GM23338 (cell line): ENCODE results near the gene DPH5. TPM values are rescaled to one million over a fixed set of nuclear protein-coding genes. Genes with fewer than 3 reads are reported as not detected.

ENCODE experiments used
- ATAC-seq: fragments of 200-7000 bp; cut with Tn5 transposase; 3 replicates; pipeline ENCODE4 v1.9.1; 2020
- DNase-seq: peaks from one replicate; pipeline ENCODE4 v3.0.0-alpha.2; 2015; ENCODE audit warnings: low spot score
- H2AFZ ChIP-seq: fragments of 200-600 bp; sonication (generic); 2 replicates; pipeline ENCODE4 v1.8.0; 2016; ENCODE audit warnings: antibody characterized with exemption, mild to moderate bottlenecking, moderate library complexity
- H3F3A ChIP-seq: fragments of 200-600 bp; sonication (generic); replicated peaks from 2 replicates; pipeline ENCODE4 v1.8.0; 2017; ENCODE audit warnings: antibody characterized with exemption, mixed run types, low read depth
- H3K27ac ChIP-seq: fragments of 200-600 bp; sonication (generic); 2 replicates; pipeline ENCODE4 v1.6.1; 2016; ENCODE audit warnings: low read depth
- H3K27me3 ChIP-seq: fragments of 200-600 bp; sonication (generic); 2 replicates; pipeline ENCODE4 v1.8.0; 2016; ENCODE audit warnings: mild to moderate bottlenecking, mixed run types, moderate library complexity; ENCODE audit not compliant: insufficient read depth
- H3K36me3 ChIP-seq: fragments of 200-600 bp; sonication (generic); 2 replicates; pipeline ENCODE4 v1.8.0; 2016; ENCODE audit warnings: mild to moderate bottlenecking; ENCODE audit not compliant: insufficient read depth
- H3K4me1 ChIP-seq: fragments of 200-600 bp; sonication (generic); 2 replicates; pipeline ENCODE4 v1.8.0; 2016; ENCODE audit warnings: mild to moderate bottlenecking, moderate library complexity; ENCODE audit not compliant: insufficient read depth
- H3K4me2 ChIP-seq: fragments of 200-600 bp; sonication (generic); 2 replicates; pipeline ENCODE4 v1.7.1; 2017; ENCODE audit warnings: mixed run types
- H3K4me3 ChIP-seq: fragments of 200-600 bp; sonication (generic); 2 replicates; pipeline ENCODE4 v1.6.1; 2016; ENCODE audit warnings: mixed run types
- H3K79me2 ChIP-seq: fragments of 200-600 bp; sonication (generic); replicated peaks from 2 replicates; pipeline ENCODE4 v1.8.0; 2017; ENCODE audit warnings: mild to moderate bottlenecking; ENCODE audit not compliant: insufficient read depth
- H3K9me2 ChIP-seq: fragments of 200-600 bp; sonication (generic); 2 replicates; pipeline ENCODE4 v1.8.0; 2017; ENCODE audit not compliant: insufficient read depth
- H4K20me1 ChIP-seq: fragments of 200-600 bp; sonication (generic); replicated peaks from 2 replicates; pipeline ENCODE4 v1.8.0; 2017; ENCODE audit warnings: mild to moderate bottlenecking; ENCODE audit not compliant: insufficient read depth
- H3K27ac Mint-ChIP-seq: 2 replicates; pipeline ENCODE4 v1.8.0; 2020; ENCODE audit warnings: inconsistent platforms, mild to moderate bottlenecking, moderate library complexity, mixed read lengths
- H3K27me3 Mint-ChIP-seq: 3 replicates; pipeline ENCODE4 v1.8.0; 2022; ENCODE audit warnings: low read depth, mild to moderate bottlenecking, moderate library complexity, mixed read lengths, inconsistent platforms; ENCODE audit not compliant: insufficient read depth, poor library complexity
- H3K36me3 Mint-ChIP-seq: 3 replicates; pipeline ENCODE4 v1.8.0; 2021; ENCODE audit warnings: low read depth, mild to moderate bottlenecking, inconsistent platforms, moderate library complexity, mixed read lengths
- H3K4me1 Mint-ChIP-seq: 3 replicates; pipeline ENCODE4 v1.8.0; 2020; ENCODE audit warnings: mild to moderate bottlenecking, inconsistent platforms, mixed read lengths
- H3K4me3 Mint-ChIP-seq: 3 replicates; pipeline ENCODE4 v1.8.0; 2021; ENCODE audit warnings: moderate library complexity, mild to moderate bottlenecking, inconsistent platforms, mixed read lengths
- H3K9me3 Mint-ChIP-seq: 3 replicates; pipeline ENCODE4 v1.8.0; 2020; ENCODE audit warnings: moderate library complexity, mild to moderate bottlenecking, inconsistent platforms, mixed read lengths
- CTCF ChIP-seq, 2 experiments: fragments of 200-600 bp in 1 of 2; sonication (generic) in 1 of 2; conservative IDR thresholded peaks; 2 replicates each; pipeline versions ENCODE4 v1.5.1 to v1.6.1; 2016 to 2017; ENCODE audit warnings: antibody characterized with exemption in 2 of 2, low read depth in 2 of 2, mild to moderate bottlenecking in 2 of 2, moderate library complexity in 1 of 2
- EZH2phosphoT487 ChIP-seq: fragments of 200-600 bp; sonication (generic); IDR thresholded peaks from one replicate; pipeline ENCODE4 v1.8.1; 2018; ENCODE audit warnings: antibody characterized with exemption; ENCODE audit not compliant: unreplicated experiment
- POLR2AphosphoS5 ChIP-seq: IDR thresholded peaks from 2 replicates; pipeline ENCODE4 v1.6.1; 2016; ENCODE audit warnings: antibody characterized with exemption, low read depth
- STAT1 ChIP-seq: IDR thresholded peaks from one replicate; pipeline ENCODE4 v1.6.1; 2016; ENCODE audit warnings: antibody characterized with exemption; ENCODE audit not compliant: unreplicated experiment
- ZNF114 ChIP-seq: fragments of 250-450 bp; sonication (Bioruptor Pico); IDR thresholded peaks from 2 replicates; pipeline ENCODE4 v1.5.0; 2020; ENCODE audit warnings: mild to moderate bottlenecking, moderate library complexity
- ZNF462 ChIP-seq: fragments of 250-450 bp; sonication (Bioruptor Pico); IDR thresholded peaks from 2 replicates; pipeline ENCODE4 v1.5.0; 2020; ENCODE audit warnings: mild to moderate bottlenecking, moderate library complexity
- polyA plus RNA-seq: library from polyadenylated mRNA; unstranded; fragments of >200 nt; fragmentation: Nextera tagmentation; extraction: Ambion mirVana; gene quantifications from 2 replicates; pipeline ENCODE4 v1.2.1, GENCODE V29; 2016
- total RNA-seq: library from RNA; depleted of rRNA; stranded (reverse); fragments of >200 nt; shearing (Covaris generic); gene quantifications from 2 replicates; pipeline ENCODE4 v1.2.3, GENCODE V29; 2014
- TF ChIP-seq, protein P1 (sequence below): IDR thresholded peaks from 2 replicates; pipeline ENCODE4 v1.6.1; 2016; ENCODE audit warnings: antibody characterized with exemption

Gene DPH5
- total and polyA plus RNA-seq, 2 experiments from 2014 or later: 50.6 to 53.5 TPM

GRCh38 chr1:100950337-100950736 lies 75.2 kb downstream of the DPH5 start:
- Mint-ChIP-seq H3K4me3 (no peak overlapping the region), H3K27ac (peak overlapping the region; percentile 84), H3K27me3 (peaks cover 3% of the 10 kb centered on the region), H3K4me1 (peaks cover 57% of the 10 kb centered on the region), H3K9me3 (peaks cover 23% of the 10 kb centered on the region; the same call in 2 of the 3 replicates), H3K36me3 (peaks cover 63% of the 10 kb centered on the region)
- H3F3A ChIP-seq: no peaks in the 10 kb centered on the region
- H3K4me2 ChIP-seq: peak overlapping the region; percentile 72; the same call in 1 of the 2 replicates
- no peaks in the 10 kb centered on the region for H4K20me1 ChIP-seq
- no peak overlapping the region for H2AFZ ChIP-seq
- H3K79me2 ChIP-seq: peaks cover 38% of the 10 kb centered on the region
- DNase-seq: no peak
- no peaks in the 10 kb centered on the region for H3K9me2 ChIP-seq
- no peaks in the 10 kb centered on the region for H3K27me3 ChIP-seq
- H3K4me3 ChIP-seq: peak overlapping the region; percentile 41
- peaks cover 60% of the 10 kb centered on the region for H3K4me1 ChIP-seq
- ATAC-seq: no peak
- H3K36me3 ChIP-seq: no peaks in the 10 kb centered on the region
- peak overlapping the region; percentile 75 for H3K27ac ChIP-seq
- TF ChIP-seq ZNF114 (no peak), CTCF (conservative IDR thresholded peaks at IDR 0.05; ENCODE audit: low read depth in 2 of 2) (no peak), ZNF462 (no peak), POLR2AphosphoS5 (no peak), EZH2phosphoT487 (no peak), STAT1 (no peak)
- TF ChIP-seq, protein P1, sequence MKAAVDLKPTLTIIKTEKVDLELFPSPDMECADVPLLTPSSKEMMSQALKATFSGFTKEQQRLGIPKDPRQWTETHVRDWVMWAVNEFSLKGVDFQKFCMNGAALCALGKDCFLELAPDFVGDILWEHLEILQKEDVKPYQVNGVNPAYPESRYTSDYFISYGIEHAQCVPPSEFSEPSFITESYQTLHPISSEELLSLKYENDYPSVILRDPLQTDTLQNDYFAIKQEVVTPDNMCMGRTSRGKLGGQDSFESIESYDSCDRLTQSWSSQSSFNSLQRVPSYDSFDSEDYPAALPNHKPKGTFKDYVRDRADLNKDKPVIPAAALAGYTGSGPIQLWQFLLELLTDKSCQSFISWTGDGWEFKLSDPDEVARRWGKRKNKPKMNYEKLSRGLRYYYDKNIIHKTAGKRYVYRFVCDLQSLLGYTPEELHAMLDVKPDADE: no peak
